Astrocyte (in vitro differentiated cells and primary cell): ENCODE data around the gene TRIM41.
"Not testable (repeated sequence)": the region's sequence is repeated elsewhere in the genome, so short reads cannot be mapped to it uniquely, and the experiment has no call there.

Experiments
- EZH2 ChIP-seq: IDR thresholded peaks from 2 replicates; pipeline ENCODE4 v1.6.1; 2012; ENCODE audit warnings: mild to moderate bottlenecking, low read length, inconsistent platforms; ENCODE audit not compliant: insufficient read depth
- TF ChIP-seq, protein P1 (sequence below): IDR thresholded peaks from 2 replicates; pipeline ENCODE4 v1.5.1; 2011; ENCODE audit warnings: low read depth, mild to moderate bottlenecking, inconsistent platforms, low read length, moderate library complexity; ENCODE audit not compliant: insufficient read depth

DNA sequence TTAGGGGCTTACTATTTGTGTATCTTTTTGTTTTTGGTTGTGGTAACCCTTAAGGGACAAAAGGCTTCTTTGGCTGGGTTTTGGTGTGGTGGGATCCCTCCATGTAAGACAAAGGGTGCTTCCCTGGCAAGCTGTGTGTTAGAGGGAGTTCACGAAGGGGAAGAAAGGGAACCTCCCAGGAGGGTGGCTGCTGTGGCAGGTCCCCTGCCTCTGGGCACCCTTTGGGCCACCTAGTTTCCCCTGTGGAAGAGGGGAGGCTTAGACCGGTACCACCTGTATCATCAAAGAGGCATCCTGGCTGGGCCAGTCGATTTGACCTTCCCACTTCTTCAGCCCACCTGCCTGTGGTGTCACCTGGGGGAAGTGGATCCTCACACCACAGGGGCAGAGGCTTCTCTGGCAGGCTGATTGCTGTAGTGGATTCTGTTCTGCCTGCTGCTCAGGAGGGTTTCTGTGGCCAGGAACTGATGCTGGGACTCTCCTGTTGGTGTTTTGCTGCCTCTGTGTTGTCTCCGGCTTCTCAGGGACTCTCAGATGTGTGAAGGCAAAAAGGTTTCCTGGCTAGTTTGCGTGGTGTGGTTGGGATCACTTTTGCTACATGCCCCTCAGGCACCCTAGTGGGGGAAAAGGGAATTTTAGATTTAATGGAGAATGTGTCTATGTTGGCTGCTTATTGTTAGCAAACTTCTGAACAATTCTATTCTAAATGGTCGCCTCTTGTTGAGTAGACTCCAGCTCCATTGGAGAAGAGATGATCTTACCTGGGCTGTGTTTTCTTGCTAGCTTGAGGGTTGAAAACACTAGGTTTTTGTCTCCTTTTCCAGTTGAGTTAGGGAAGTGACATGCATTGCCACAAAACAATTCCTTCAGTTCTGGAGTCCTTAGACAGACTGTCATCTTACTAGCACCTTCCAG, 61.0 kb downstream of the TRIM41 start:
- TF ChIP-seq, protein P1, sequence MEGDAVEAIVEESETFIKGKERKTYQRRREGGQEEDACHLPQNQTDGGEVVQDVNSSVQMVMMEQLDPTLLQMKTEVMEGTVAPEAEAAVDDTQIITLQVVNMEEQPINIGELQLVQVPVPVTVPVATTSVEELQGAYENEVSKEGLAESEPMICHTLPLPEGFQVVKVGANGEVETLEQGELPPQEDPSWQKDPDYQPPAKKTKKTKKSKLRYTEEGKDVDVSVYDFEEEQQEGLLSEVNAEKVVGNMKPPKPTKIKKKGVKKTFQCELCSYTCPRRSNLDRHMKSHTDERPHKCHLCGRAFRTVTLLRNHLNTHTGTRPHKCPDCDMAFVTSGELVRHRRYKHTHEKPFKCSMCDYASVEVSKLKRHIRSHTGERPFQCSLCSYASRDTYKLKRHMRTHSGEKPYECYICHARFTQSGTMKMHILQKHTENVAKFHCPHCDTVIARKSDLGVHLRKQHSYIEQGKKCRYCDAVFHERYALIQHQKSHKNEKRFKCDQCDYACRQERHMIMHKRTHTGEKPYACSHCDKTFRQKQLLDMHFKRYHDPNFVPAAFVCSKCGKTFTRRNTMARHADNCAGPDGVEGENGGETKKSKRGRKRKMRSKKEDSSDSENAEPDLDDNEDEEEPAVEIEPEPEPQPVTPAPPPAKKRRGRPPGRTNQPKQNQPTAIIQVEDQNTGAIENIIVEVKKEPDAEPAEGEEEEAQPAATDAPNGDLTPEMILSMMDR = not testable (repeated sequence)
- TF ChIP-seq EZH2 = not testable (repeated sequence)
